Nucleus accumbens (tissue), 56 donors: ENCODE results near the gene HAGH.

Experiments used
- DNase-seq, 56 donors: peaks; one replicate each; lab custom pipeline; 2025; lab: John Stamatoyannopoulos, UW

Gene HAGH

DNA sequence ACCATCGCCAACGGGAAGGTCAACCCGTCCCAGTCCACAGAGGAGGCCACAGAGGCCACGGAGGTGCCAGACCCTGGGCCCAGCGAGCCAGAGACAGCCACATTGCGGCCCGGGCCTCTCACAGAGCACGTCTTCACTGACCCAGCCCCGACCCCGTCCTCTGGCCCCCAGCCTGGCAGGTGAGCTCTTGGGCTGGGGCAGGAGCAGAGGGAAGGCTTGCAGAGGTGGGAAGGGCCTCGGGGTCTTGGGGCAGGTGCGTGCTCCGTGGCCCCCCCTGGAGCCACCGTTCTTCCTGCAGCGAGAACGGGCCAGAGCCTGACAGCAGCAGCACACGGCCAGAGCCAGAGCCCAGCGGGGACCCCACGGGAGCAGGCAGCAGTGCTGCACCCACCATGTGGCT, 60.4 kb downstream of the HAGH start:
- no peak for DNase-seq

DNA sequence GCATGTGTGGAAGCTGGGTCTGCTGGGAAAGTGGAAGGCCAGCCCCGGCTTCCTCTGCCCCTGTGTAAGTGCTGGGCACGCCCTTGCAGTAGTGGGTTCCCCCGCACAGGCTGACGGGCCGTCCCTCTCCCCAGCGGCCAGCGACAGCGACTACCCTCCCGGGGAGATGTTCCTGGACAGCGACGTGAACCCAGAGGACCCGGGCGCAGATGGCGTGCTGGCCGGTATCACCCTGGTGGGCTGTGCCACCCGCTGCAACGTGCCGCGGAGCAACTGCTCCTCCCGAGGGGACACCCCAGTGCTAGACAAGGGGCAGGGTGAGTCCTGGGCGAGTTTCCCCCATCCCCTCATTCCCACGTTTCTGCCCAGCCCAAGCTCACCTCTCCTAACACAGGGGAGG, 60.8 kb downstream of the HAGH start:
- no peak for DNase-seq

DNA sequence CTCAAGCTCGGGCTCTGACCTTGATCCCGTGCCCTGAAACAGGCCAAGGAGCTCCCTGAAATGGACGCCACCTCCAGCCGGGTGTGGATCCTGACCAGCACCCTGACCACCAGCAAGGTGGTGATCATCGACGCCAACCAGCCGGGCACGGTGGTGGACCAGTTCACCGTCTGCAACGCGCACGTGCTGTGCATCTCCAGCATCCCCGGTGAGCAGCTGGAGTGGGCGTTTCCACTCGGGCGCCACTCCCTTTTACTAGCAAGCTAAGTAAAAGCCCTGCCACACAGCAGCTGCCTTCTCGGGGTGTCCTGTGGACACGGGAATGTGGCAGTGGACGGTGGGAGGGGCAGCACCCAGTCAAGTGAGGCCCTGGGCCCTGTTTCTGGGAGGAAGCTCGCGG, 61.7 kb downstream of the HAGH start:
- peak in 1 of 56 donors; percentile 25 for DNase-seq

DNA sequence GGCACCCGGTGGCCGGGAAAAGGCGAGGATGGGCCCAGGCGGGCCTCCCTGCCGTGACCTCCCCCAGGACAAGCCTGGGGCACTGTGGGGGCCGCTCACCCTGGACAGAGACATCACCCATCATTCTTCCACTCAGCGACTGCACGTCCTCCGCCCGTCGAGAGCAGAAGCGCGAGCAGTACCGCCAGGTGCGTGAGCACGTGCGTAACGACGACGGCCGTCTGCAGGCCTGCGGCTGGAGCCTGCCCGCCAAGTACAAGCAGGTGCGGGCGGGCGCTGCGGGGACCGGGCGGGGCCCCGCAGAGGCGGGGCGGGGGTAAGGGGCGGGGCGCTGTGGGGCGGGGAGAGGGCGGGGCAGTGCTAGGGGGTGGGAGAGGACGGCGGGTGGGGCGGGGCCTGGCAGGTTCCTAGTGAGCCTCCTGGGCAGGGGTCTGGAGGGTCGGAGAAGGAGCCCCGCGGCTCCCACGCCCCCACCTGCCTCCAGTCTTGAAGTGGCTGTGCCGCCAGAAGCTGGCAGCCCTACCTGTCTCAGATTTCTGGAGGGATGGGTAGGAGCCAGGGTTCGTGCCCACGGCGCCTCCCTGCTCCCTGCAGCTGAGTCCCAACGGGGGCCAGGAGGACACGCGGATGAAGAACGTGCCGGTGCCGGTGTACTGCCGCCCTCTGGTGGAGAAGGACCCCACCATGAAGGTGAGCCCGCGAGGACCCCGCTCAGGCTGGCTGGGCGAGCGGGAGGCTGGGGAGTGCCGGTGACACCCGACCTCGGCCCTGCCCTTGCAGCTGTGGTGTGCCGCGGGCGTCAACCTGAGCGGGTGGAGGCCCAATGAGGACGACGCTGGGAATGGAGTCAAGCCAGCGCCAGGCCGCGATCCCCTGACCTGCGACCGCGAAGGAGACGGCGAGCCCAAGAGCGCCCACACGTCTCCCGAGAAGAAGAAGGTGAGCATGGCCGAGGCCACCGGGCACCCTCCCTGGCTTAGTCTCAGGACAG, 62.8 kb downstream of the HAGH start:
- peak in 2 of 56 donors; percentile 15 to 46 for DNase-seq

DNA sequence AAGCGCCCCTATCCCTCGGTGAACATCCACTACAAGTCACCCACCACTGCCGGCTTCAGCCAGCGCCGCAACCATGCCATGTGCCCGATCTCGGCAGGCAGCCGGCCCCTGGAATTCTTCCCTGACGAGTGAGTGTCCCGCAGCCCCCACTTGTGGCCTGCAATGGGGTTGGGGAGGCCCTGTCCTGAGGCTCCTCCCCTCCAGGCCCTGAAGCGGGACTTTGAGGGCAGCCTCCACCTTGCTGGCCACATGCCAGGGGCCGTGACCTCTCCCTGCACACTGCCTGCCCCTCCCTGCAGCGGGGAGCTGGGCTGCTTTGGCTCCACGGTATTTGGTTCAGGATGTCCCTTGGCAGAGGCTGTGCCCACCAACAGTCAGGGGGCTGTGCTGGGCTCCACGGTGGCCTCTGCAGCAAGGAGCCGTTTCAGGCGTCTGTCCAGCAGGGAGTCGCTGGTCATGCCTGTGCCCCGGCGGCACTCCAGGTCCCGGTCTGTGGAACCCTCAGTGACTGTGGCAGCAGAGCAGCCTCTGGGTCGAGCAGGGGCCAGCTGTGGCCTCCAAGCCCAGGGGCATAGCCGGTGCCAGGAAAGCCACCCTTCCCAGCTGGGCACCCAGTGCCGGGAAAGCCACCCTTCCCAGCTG, 63.6 kb downstream of the HAGH start:
- no peak for DNase-seq

DNA sequence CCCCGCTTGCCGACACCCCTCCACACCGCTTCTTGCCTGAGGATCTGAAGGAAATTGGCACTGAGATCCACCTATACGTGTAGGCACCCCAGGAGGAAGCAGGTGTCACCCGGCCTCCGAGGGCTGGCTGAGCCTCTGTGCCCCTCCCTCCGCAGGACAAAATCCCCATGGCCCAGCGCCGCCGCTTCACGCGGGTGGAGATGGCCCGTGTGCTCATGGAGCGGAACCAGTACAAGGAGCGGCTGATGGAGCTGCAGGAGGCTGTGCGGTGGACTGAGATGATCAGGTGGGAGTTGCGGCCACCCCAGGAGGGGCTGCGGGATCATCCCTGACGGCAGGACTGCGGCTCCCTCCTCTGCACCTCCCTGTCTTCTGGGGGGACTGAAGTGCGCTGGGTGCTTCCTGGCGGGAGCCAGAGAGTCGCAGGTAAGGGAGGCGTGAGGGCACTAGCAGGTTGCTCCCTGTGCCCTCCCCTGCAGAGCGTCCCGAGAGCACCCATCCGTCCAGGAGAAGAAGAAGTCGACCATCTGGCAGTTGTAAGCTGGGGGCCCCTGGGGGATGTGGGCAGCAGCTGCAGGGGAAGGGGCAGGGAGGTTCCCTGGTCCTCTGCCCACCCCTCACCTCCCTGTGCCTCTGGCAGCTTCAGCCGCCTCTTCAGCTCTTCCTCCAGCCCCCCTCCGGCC, 64.3 kb downstream of the HAGH start:
- no peak for DNase-seq

DNA sequence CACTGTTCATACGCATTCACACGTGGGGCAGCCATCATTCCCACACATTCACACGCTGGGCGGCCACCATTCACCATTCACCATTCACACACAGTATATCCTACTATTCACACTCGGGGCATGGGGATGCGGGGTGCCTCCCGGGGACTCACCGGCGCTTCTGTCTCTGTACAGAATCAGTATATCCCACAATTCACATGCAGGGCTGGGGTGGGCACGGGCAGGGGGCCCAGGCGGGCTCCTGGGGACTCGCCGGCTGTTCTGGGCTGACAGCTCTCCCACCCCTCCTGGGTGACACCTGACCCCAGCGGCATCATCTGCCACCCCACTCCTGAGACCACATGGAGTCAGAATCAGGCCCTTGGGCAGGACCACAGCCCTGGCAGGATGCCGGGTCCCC, 64.9 kb downstream of the HAGH start:
- DNase-seq, result no peak

DNA sequence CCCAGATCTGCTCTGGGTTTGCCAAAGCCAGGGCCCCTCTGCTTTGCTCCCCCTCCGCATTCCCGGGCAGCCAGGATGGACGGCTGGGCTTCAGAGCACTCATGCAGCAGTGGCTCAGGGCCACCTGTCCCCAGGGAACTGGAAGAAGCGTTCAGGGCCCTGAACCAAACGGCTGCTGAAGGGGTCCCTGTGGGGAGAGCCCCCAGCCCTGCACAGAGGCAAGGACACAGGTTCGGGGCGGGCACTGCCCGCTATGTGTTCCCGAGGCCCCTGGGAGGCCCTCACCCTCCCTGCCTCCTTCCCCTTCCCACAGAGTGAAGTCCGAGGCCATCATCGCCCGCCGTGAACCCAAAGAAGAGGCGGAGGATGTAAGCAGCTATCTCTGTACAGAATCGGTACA, 65.7 kb downstream of the HAGH start:
- no peak for DNase-seq

DNA sequence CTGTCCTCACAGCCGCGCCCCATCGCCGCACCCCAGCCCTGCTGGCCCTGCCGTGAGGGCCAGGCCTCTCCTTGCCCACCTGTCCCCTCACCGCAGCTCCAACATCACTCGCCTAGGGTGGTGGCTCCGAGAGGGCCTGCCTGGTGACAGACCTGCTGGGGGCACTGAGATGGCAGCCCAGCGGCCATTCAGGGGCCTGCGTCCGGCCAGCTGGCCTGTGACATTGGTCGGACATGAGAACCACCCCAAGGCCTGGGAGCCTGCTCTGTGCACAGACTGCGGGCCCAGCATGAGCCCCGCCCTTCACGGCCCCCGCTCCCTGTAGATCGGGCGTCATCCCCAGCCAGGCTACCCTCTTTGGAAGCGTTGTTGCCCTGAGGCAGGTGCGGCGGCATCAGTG, 67.1 kb downstream of the HAGH start:
- DNase-seq, result no peak

DNA sequence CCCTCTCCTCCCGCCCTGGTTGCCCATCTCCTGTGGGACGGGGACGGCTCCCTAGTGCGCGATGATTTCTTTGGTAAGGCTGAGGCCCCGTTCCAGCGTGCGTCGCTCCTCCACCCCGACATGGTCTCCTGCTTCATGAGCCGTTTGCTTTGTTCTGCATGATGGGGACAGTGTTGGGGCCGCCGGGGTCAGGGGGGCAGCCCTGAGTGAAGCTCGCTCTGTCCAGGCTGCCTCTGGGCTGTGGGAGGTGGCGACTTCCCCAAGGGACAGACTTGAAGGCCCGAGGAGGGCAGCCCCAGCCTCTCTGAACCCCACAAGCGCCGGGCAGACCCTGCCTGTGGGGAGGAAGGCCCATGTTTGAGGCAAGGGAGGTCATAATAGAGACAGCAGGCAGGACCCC, 67.7 kb downstream of the HAGH start:
- no peak for DNase-seq

DNA sequence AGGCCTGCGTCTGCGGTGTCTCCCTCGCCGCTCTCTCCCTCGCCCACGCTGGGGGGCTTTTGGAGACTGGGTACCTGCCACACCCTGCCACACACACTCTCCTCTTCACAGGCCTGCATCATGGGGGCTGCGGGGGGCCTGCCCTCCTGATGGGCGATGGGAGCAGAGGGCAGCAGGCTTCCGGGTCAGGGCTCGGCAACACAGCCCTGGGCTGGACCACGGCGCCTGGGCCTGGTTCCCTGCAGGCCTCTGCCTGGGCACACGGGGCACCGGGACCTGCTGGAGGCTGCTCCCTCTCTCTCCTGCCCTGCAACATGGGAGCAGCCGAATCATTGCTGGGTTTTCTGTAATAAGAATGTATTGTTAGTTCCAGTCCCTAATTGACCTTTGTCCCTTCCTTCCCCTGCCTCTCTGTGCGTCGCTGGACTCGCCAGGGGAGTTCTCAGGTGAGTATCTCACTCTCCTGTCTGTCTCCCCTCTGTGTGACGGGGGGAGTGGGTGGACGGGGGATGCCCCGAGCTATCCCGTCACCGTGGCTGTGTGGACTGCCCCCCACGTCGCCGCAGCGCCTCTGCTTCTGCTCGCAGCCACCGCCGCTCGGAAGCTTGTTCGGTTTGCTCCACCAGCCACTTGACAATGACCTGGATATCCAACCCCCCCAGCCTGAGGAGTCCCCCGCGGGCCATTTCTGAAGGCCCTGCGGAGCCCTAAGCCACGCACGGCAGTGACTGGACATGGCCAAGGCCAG, 68.7 kb downstream of the HAGH start:
- no peak for DNase-seq
